CMK (cell line): ENCODE data around the gene IQCH.

ENCODE experiments used
- DNase-seq: peaks from one replicate; pipeline ENCODE4 v3.0.0-alpha.2; 2010; ENCODE audit warnings: low read depth

IQCH gene

GRCh38 chr15:67300266-67301025 is 45.9 kb downstream of the IQCH start:
- no peak for DNase-seq

DNA sequence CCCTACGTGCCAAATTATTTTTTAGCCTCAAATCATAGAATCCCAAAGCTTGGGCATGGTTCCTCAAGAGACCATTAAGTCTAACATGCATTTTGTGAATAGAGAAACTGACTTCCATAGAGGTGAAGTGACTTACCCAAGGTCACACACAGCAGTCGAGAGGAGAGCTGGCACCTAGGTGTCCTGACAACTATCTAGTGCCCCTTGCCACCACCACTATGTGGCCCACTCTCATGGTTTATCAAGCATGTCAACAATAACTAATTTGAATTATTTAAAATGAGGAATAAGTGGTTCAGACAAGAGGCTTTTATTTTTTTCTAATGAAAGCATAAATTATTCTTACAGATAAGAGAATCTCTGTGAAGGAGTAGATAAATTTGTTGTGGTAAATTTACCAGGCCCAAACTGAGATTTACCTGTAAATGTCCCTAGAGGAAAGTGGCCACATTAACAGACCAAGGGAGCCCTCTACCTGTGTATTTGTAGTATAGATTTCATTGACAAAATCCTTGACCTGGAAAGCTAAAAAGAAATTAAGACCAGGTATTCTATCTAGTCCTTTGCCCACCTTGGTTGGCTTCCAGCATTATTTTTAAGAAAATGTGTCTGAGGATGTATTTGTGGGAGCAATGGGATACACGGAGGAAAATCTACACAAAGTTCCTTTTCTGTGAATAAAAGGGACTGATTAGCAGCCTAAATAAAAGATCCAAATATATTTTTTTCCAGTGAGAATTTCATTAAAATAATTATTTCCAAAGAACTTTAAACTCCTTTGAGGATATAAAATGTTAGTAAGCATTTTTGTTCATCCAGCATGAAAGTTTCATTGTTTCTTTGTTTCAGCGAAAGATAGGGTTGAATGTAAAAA is 49.1 kb downstream of the IQCH start:
- no peak for DNase-seq

DNA sequence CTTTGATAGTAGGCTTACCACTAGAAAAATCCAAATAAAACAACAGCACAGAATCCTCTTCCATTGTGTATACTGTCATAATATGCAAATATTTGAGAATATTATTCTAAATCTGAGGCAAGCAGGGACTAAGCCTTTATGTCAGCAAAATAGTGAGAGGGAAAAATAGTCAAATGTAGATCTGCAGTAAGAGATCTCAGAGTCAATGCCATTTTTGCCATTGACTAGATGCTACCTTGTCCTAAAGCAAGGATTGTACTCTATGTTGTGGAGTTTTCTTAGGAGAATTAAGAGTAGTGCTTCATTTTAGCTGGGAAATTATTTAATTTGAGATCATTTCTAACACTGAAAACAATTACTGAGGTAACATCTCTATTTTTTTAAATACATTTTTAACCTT is 50.2 kb downstream of the IQCH start:
- no peak for DNase-seq

DNA sequence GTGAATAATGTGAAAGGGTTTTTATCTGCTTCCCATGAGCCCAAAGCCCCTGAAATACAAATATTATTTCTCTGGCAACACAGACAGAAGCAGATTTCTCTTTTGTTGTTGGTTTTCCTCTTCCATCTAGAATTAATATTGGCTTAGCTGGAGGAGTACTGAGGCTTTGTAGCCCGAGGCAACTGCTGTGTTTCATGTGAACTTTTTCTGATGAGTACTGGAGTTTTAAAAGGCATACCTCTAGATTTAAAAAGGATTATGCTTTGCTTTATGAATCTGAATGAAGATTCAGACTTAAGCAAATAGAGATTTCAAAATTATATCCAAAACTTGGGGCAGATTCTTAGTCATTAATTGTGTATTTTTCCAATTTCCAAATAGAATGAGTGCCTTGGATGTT is 50.9 kb downstream of the IQCH start:
- no peak for DNase-seq

DNA sequence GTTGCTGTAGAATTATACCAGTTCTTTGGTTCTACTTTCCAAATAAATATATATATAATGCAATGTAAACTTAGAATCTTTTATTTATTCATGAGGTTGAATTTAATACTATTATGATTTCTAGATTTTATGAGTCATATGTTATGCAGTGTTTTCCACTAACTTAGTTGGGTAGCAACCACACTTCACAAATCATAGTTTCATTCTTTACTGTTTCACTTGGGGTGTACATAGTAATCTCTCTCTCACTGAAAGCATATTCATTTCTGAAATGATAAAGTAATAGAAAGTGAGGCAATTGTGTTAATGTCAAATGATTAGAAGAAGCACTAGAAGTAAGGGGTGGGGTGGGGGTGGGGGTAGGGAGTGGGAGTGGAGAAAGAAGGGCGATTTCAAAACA is 52.6 kb downstream of the IQCH start:
- no peak for DNase-seq

DNA sequence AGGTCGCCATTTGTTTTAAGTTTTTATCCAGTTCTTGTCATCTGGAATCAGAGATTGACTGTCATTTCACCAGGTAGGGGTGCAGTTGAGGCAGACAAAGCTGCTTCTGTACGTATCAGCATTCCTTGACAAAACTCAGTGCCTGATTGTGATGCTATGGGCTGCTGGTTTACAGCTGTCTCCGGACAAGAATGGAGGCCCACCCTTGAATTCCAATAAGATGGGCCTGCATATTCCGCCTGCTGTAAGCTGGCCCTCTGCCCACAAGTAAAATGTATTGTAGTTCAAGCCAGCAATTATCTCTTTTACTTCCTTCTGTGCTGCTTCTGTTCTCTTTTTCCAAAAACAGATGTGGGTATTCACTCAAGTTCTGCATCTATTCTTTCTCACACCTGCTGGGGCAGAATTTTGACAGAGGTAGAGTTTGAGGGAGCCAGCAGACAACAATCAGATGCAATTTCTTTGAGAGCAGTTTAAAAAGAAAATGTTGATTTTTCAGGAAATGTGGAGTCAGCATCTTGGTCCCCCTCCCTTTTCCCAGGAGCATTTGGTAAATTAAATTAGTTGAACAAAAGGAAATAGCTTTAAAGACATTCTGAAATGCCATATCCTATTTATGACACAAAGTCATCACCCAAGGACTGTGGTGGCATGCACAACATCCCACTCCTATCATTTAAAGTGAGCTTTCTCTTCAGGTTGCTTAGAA is 53.5 kb downstream of the IQCH start:
- no peak for DNase-seq

GRCh38 chr15:67311731-67312130 is 57.1 kb downstream of the IQCH start:
- DNase-seq = no peak

DNA sequence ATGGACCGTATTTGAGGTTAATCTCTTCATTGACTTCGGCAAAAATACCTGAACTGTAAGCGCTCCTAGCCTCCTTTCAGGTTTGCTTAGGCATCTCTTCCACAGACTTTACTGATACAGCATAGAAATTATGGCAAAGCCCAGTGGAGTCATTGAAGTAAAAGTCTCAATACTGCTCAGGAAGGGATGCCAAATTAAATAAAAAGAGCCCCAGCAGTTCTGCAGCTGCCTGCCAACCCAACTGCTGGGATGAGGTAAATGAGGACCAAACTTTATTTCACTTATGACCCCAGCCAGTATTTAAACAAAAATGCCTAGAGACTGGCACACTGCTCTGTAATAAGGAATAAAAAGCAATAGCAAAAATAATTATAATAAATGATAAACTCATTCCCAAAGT is 65.4 kb downstream of the IQCH start:
- DNase-seq = no peak

- DNase-seq = no peak
Measured at GRCh38 chr15:67321352-67321751, 66.8 kb downstream of the IQCH start.

- DNase-seq = no peak
Measured at GRCh38 chr15:67322481-67322880, 67.9 kb downstream of the IQCH start.

GRCh38 chr15:67327312-67327711 is 72.7 kb downstream of the IQCH start:
- DNase-seq = no peak

- no peak for DNase-seq
Measured at GRCh38 chr15:67327737-67328136, 73.2 kb downstream of the IQCH start.

GRCh38 chr15:67329984-67330733 is 75.6 kb downstream of the IQCH start:
- no peak for DNase-seq

DNA sequence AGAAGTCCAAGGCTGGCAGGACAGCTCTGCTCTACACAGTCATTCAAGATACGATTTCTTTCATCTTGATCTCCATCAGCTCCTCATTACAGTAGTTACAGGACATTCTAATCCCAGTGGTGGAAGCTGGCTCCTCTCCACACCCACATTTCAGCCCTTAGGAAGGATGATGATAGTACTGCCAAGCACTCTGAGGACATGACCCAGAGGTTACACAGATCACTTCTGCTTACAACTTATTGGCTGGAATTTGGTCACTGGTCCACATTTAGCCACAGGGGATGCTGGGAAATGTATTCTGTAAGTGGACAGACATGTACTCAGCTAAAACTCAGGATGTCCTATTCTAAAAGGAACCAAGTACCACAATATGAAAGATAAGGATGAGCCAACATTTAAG is 77.1 kb downstream of the IQCH start:
- DNase-seq = no peak

DNA sequence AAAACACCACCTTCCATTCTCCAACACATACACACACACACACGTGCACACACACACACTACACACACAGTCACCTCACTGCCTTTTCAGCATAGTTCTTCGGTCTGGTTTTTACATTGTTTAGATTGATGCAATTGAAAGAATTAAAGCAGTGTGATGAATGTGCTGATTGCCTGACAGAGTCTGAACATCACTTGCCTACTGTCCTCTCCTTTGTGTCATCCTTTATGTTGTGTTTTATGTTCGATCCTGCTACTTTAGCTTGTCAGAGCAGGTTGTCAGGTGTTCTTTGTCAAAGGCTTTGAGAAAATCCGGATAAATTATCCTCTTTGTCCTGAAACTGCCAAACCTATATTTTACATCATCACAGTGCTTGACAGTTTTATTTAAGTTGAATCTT is 80.4 kb downstream of the IQCH start:
- DNase-seq = no peak

DNA sequence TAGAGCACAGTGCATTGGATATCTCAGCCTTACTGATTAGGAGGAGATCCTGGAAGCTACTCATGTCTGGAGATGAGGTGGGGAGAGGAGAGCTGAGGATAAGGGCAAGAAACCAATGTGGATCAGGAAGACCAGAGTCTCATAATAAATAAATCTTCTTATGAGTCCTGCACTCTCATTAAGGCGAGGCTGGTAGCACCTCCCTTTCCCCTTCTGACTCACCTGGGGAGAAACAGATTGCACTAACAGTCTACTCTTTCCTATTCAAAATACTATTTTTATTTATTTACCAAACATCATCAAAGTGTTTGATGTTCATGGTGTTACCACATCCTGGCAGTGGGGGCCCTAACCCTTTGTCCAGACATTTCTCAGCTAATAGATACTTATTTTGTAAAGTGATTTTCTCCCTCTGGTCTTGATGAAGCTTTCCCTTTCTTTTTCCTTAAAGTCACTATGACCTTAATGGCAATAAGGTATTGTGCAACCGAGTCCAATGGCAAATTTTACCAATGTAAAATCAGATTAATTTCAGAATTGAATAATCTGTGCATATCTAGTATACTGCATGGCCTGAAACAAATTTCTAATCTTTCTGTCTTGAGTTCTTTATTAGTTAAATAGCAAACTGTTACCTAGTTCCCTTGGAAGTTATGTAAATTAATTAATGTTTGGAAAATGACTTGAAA is 81.1 kb downstream of the IQCH start:
- no peak for DNase-seq

DNA sequence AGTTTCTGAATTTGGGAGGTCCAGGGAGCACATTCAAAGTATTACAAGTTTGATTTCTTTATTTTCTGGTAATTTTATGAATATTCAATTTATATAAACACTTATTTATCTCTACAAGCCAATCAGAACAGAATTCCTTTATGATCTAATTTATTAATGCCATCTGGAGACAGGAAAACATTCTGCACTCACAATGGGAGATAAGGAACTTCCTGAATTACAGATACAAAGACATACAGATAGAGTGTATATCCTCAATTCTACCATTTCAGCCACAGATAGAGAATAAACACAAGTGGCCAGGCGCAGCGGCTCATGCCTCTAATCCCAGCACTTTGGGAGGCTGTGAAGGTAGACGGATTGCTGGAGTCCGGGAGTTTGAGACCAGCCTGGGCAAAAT is 86.0 kb downstream of the IQCH start:
- peak; percentile 4 for DNase-seq

DNA sequence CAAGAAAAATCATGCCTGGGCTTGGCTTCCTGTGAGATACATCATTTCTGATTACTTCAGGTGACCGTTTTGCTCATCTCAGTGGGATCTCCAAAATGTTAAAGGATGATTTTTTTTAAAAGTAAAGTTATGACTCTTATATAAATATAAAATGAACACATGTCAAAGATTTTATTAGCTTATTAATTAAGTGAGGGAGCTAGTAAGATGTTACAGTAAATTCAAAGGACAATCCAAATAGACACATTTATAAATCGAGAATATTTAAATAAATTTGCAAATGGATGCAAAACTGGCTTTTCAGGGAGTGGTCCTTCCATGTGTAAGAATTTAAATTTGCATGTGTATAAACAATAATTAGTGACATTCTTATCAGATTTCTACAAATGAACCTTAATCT is 87.0 kb downstream of the IQCH start:
- DNase-seq = no peak

GRCh38 chr15:67343206-67343605 is 88.6 kb downstream of the IQCH start:
- no peak for DNase-seq

GRCh38 chr15:67349634-67350033 is 95.0 kb downstream of the IQCH start:
- no peak for DNase-seq

DNA sequence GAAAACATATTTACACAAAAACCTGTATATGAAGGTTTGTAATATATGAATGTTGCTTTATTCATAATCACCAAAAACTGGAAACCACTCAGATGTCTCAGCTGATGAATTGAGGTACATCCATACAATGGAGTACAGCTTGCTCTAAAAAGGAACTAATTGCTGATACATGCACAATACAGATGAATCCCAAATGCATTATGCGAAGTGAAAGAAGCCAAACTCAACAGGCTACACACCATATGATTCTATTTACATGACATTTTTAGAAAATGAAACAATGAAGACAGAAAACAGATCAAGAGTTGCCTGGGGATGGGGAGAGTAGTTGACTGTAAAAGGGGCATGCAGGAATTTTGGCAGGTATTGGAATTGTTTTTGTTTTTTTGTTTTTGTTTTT is 95.5 kb downstream of the IQCH start:
- no peak for DNase-seq

GRCh38 chr15:67358391-67358790 is 103.8 kb downstream of the IQCH start:
- no peak for DNase-seq
